Lung (tissue), 12 donors: ENCODE measurements around the gene OPRM1. TPM values are rescaled to one million over a fixed set of nuclear protein-coding genes. Genes with fewer than 3 reads are reported as not detected.
"Not testable (repeated sequence)": the region's sequence is repeated elsewhere in the genome, so short reads cannot be mapped to it uniquely, and the experiment has no call there.

Source experiments
- ATAC-seq: fragments of 200-7000 bp; cut with Tn5 transposase; one replicate; pipeline ENCODE4 v1.9.1; 2020; ENCODE audit warnings: moderate number of reproducible peaks; ENCODE audit not compliant: insufficient read depth, low FRiP score
- DNase-seq, 3 donors: peaks; one replicate each; pipeline ENCODE4 v3.0.0-alpha.2; 2013 to 2017
- H3K27ac ChIP-seq, 2 donors: one replicate each; pipeline ENCODE4 v1.5.1; 2013; ENCODE audit warnings: mild to moderate bottlenecking in 2 of 2, moderate library complexity in 2 of 2, control low read depth in 1 of 2, inconsistent platforms in 1 of 2, low read depth in 1 of 2, low read length in 1 of 2
- H3K27me3 ChIP-seq, 3 donors: one replicate each; pipeline ENCODE4 v1.5.1; 2013; ENCODE audit warnings: low read length in 2 of 3; ENCODE audit not compliant: control insufficient read depth in 3 of 3, insufficient read depth in 3 of 3
- H3K36me3 ChIP-seq, 4 donors: one replicate each; pipeline ENCODE4 v1.5.1; 2013; ENCODE audit warnings: low read length in 4 of 4, mild to moderate bottlenecking in 1 of 4, moderate library complexity in 1 of 4; ENCODE audit not compliant: control insufficient read depth in 4 of 4, insufficient read depth in 4 of 4
- H3K4me1 ChIP-seq, 5 donors: one replicate each; pipeline ENCODE4 v1.5.1; 2013; ENCODE audit warnings: low read length in 5 of 5, mild to moderate bottlenecking in 2 of 5, moderate library complexity in 1 of 5; ENCODE audit not compliant: control insufficient read depth in 5 of 5, insufficient read depth in 5 of 5
- H3K4me3 ChIP-seq: one replicate; pipeline ENCODE4 v1.5.1; 2013; ENCODE audit warnings: mild to moderate bottlenecking, control low read depth, moderate library complexity
- H3K9ac ChIP-seq, 2 donors: one replicate each; pipeline ENCODE4 v1.5.1; 2013; ENCODE audit warnings: low read length in 2 of 2, control low read depth in 1 of 2; ENCODE audit not compliant: insufficient read depth in 1 of 2
- H3K9me3 ChIP-seq, 4 donors: one replicate each; pipeline ENCODE4 v1.5.1; 2013; ENCODE audit warnings: low read length in 3 of 4, mild to moderate bottlenecking in 1 of 4, moderate library complexity in 1 of 4; ENCODE audit not compliant: control insufficient read depth in 4 of 4, insufficient read depth in 3 of 4
- CTCF ChIP-seq: IDR thresholded peaks from 2 replicates; pipeline ENCODE4 v1.5.1; 2012; ENCODE audit warnings: mild to moderate bottlenecking; ENCODE audit errors: control extremely low read depth, extremely low read depth
- WGBS, 2 donors: extraction: QIAGEN DNeasy Blood & Tissue Kit; methylation state at CpG; one replicate each; pipeline ENCODE4 v1.1.7; 2013; 5-methylcytosine and 5-hydroxymethylcytosine counted together
- polyA plus RNA-seq, 2 donors: library from polyadenylated mRNA; stranded (reverse); fragments of 200-250 nt; gene quantifications; one replicate each; pipeline ENCODE4 v1.2.1, GENCODE V29; 2013
- total RNA-seq, 2 donors: library from RNA; depleted of rRNA in 1 of 2; stranded (reverse); fragments of >200 nt in 1 of 2; gene quantifications; one replicate each; pipeline ENCODE4 v1.2.1, GENCODE V29; 2014 to 2021
- donor health status: control.
- donor health status: control.
- donor health status: Bipolar disorder and iron deficiency.
- donor health status: healthy.
- donor health status: DM: yes; HTN: yes; CAD: no.

The OPRM1 gene
- total and polyA plus RNA-seq, 4 donors, result not detected

GRCh38 chr6:154238831-154239230 lies 199.8 kb downstream of the OPRM1 start:
- H3K27me3 ChIP-seq, result no peaks in the 10 kb centered on the region
- no peak for TF ChIP-seq CTCF
- H3K4me3 ChIP-seq, result no peak overlapping the region
- H3K9ac ChIP-seq, result no peak overlapping the region
- DNase-seq, result no peak
- no peaks in the 10 kb centered on the region for H3K4me1 ChIP-seq
- H3K27ac ChIP-seq, result no peak overlapping the region
- no peaks in the 10 kb centered on the region for H3K9me3 ChIP-seq
- no peaks in the 10 kb centered on the region for H3K36me3 ChIP-seq
- no peak for ATAC-seq
- WGBS, 2 donors, result 71 to 77% methylated on average over 2 of the region's 2 CpGs

GRCh38 chr6:154239392-154239791 lies 200.4 kb downstream of the OPRM1 start:
- Histone ChIP-seq H3K9me3 (no peaks in the 10 kb centered on the region), H3K9ac (no peak overlapping the region), H3K4me3 (no peak overlapping the region), H3K36me3 (no peaks in the 10 kb centered on the region), H3K4me1 (no peaks in the 10 kb centered on the region), H3K27ac (no peak overlapping the region), H3K27me3 (no peaks in the 10 kb centered on the region)
- 89 to 93% methylated on average over 7 of the region's 7 CpGs for WGBS, 2 donors
- TF ChIP-seq CTCF, result no peak
- no peak for ATAC-seq
- no peak for DNase-seq

GRCh38 chr6:154241061-154241460 lies 202.0 kb downstream of the OPRM1 start:
- not testable (repeated sequence) for H3K4me3 ChIP-seq, H3K27me3 ChIP-seq, ATAC-seq, H3K9me3 ChIP-seq, H3K9ac ChIP-seq, DNase-seq, H3K27ac ChIP-seq, H3K36me3 ChIP-seq, H3K4me1 ChIP-seq
- 88 to 96% methylated on average over 11 of the region's 11 CpGs for WGBS, 2 donors

- H3K27me3 ChIP-seq, result no peaks in the 10 kb centered on the region
- H3K9me3 ChIP-seq, result no peaks in the 10 kb centered on the region
- no peak overlapping the region for H3K9ac ChIP-seq
- H3K4me1 ChIP-seq, result peaks cover 0 to 4% (median 0%) of the 10 kb centered on the region in 5 donors
- no peak overlapping the region for H3K4me3 ChIP-seq
- DNase-seq (no peak), ATAC-seq (no peak)
- 91 to 92% methylated on average over 8 of the region's 8 CpGs for WGBS, 2 donors
- H3K36me3 ChIP-seq, result no peaks in the 10 kb centered on the region
- no peak for TF ChIP-seq CTCF
- no peak overlapping the region for H3K27ac ChIP-seq
Observed at GRCh38 chr6:154241581-154241980, 202.5 kb downstream of the OPRM1 start.
